ENCODE data around the gene RECQL5. TPM values are rescaled to one million over a fixed set of nuclear protein-coding genes. Genes with fewer than 3 reads are reported as not detected.

RECQL5 gene
- total RNA-seq, 1 experiment from 2014 or later: 40.0 TPM

GRCh38 chr17:75658237-75658636, 8.7 kb downstream of the RECQL5 start:
- H4K20me1 ChIP-seq (ENCODE audit: control insufficient read depth, insufficient read depth, insufficient read length): no peaks in the 10 kb centered on the region
- H3K9me3 ChIP-seq (ENCODE audit: control insufficient read depth, low read depth, low read length): no peaks in the 10 kb centered on the region
- Mint-ChIP-seq H3K4me3 (no peak overlapping the region; a peak in 1 of 5 replicates), H3K27ac (no peak overlapping the region), H3K27me3 (ENCODE audit: low read depth) (no peaks in the 10 kb centered on the region), H3K4me1 (no peaks in the 10 kb centered on the region), H3K9me3 (no peaks in the 10 kb centered on the region), H3K36me3 (ENCODE audit: insufficient read depth in 1 of 3, low read depth in 3 of 3) (peaks cover 4 to 49% (median 39%) of the 10 kb centered on the region in 3 experiments; a peak in 6 of 7 replicates)
- no peak overlapping the region for H3K27ac ChIP-seq (ENCODE audit: insufficient read length, low read depth, low read length)
- no peak overlapping the region for H4K5ac ChIP-seq (ENCODE audit: insufficient read length, low read depth, low read length)
- no peaks in the 10 kb centered on the region for H3K4me1 ChIP-seq (ENCODE audit: insufficient read depth, low read length)
- DNase-seq: no peak
- TF ChIP-seq, protein P1, sequence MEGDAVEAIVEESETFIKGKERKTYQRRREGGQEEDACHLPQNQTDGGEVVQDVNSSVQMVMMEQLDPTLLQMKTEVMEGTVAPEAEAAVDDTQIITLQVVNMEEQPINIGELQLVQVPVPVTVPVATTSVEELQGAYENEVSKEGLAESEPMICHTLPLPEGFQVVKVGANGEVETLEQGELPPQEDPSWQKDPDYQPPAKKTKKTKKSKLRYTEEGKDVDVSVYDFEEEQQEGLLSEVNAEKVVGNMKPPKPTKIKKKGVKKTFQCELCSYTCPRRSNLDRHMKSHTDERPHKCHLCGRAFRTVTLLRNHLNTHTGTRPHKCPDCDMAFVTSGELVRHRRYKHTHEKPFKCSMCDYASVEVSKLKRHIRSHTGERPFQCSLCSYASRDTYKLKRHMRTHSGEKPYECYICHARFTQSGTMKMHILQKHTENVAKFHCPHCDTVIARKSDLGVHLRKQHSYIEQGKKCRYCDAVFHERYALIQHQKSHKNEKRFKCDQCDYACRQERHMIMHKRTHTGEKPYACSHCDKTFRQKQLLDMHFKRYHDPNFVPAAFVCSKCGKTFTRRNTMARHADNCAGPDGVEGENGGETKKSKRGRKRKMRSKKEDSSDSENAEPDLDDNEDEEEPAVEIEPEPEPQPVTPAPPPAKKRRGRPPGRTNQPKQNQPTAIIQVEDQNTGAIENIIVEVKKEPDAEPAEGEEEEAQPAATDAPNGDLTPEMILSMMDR (conservative IDR thresholded peaks at IDR 0.05): no peak
- H2BK5ac ChIP-seq (ENCODE audit: insufficient read length, low read length): no peak overlapping the region
- H3K79me1 ChIP-seq (ENCODE audit: insufficient read depth, low read depth, low read length, poor library complexity, severe bottlenecking): no peaks in the 10 kb centered on the region
- H2AK5ac ChIP-seq (ENCODE audit: insufficient read length, low read length): no peak overlapping the region
- H3T11ph ChIP-seq (ENCODE audit: low read length): no peak overlapping the region
- WGBS (ENCODE audit: extremely low coverage, insufficient read length, low lambda C conversion rate): no CpG with 5 or more reads among the region's 5 CpGs
- H2BK20ac ChIP-seq (ENCODE audit: low read depth, low read length, poor library complexity, severe bottlenecking): no peak overlapping the region
- no peaks in the 10 kb centered on the region for H3K23me2 ChIP-seq (ENCODE audit: insufficient read length, low read depth, low read length, poor library complexity, severe bottlenecking)
- H3K56ac ChIP-seq (ENCODE audit: insufficient read length, low read depth, low read length): no peak overlapping the region
- H3K4me2 ChIP-seq (ENCODE audit: insufficient read depth, insufficient read length, low read length): no peak overlapping the region
- H3K4ac ChIP-seq (ENCODE audit: low read depth, low read length): no peak overlapping the region
- H3K18ac ChIP-seq (ENCODE audit: insufficient read length, low read depth, low read length): no peak overlapping the region
- no peak overlapping the region for H3K9ac ChIP-seq (ENCODE audit: extremely low read depth, insufficient read length, low read length)
- no peak overlapping the region for H2BK15ac ChIP-seq (ENCODE audit: low read depth, low read length)
- no peak overlapping the region for H2BK120ac ChIP-seq (ENCODE audit: low read depth, low read length, poor library complexity, severe bottlenecking)
- no peak overlapping the region for H4K8ac ChIP-seq (replicated peaks; ENCODE audit: insufficient read length, low read depth, low read length)
- no peak overlapping the region for H3K23ac ChIP-seq (ENCODE audit: insufficient read length, low read depth, low read length)
- H3K79me2 ChIP-seq (ENCODE audit: insufficient read depth, low read length): no peaks in the 10 kb centered on the region
- H2AFZ ChIP-seq (ENCODE audit: low read length): no peak overlapping the region
- no peak overlapping the region for H4K91ac ChIP-seq (ENCODE audit: insufficient read length, low read depth, low read length)
- no peaks in the 10 kb centered on the region for H3K27me3 ChIP-seq (ENCODE audit: insufficient read depth, low read length)
- no peak overlapping the region for H2BK12ac ChIP-seq (ENCODE audit: insufficient read length, low read depth, low read length)
- H3K14ac ChIP-seq (ENCODE audit: insufficient read depth, low read length): no peak overlapping the region

Data from H9 (cell line).